NOMO-1 treated with DMSO at 0.1 percent for 48 hours (cell line): ENCODE data around the gene OSBP2.

Experiments used
- DNase-seq: peaks from one replicate; lab custom pipeline; 2025; ENCODE audit not compliant: unreplicated experiment; lab: John Stamatoyannopoulos, UW

OSBP2 gene

GRCh38 chr22:30876915-30877553 lies 182.4 kb downstream of the OSBP2 start:
- no peak for DNase-seq

DNA sequence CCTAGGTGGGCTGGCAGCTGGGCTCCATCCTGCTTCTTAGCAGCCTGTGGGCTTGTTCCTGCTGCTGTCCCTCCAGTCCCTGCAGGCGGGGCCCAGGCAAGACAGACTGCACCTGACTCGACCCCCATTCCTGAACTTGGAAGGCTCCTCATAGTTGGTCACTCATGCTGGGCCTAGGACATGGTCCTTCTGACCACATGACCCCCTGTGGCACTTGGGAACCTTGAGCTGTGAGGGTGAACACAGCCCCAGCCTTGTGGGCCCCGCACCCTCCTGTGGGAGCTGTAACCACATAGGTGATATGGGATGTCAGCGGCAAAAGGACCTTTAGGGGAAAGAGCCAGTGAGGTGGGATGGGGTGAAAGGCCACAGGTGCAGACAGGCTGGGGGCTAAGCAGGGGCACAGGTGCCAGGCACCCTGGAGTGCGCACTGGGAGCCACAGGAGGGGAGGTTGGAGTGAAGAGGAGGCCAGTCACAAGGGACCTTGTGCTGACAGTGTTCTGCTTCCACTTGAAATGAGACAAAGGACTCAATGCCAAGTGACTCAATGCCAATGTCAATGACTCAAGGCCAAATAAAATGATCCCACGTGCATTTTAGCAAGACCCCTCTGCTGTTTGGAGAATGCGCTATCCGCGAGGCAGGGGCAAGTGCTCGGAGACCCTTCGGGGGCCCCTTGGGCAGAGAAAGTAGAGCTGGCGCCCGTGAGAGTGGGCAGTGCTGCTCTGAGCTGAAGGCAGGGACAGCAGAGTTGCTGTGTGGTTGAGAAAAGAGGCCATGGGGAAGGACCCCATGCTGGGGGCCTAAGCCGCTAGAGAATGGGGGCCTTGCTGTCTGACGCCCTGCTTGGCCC lies 183.2 kb downstream of the OSBP2 start:
- DNase-seq, result no peak

- no peak for DNase-seq
Observed at GRCh38 chr22:30878516-30879414, 184.1 kb downstream of the OSBP2 start.

DNA sequence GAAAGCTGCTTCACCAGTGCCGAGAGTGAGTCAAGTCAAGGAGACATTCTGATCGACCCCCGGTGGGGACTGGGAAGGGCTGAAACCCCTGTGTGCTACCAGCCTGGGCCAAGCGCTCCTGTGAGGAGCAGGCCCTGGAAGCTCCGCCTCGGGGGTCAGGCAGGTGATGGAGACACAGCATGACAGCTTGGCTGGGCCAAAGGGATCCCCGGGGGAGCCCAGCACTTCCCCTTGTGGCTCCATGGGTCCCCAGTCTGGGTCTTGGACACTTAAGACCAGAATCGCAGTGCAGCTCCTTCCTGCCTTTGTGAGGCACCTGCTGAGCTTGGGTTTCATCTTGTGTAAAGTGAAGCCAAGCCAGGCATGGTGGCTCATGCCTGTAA lies 184.7 kb downstream of the OSBP2 start:
- DNase-seq, result no peak

DNA sequence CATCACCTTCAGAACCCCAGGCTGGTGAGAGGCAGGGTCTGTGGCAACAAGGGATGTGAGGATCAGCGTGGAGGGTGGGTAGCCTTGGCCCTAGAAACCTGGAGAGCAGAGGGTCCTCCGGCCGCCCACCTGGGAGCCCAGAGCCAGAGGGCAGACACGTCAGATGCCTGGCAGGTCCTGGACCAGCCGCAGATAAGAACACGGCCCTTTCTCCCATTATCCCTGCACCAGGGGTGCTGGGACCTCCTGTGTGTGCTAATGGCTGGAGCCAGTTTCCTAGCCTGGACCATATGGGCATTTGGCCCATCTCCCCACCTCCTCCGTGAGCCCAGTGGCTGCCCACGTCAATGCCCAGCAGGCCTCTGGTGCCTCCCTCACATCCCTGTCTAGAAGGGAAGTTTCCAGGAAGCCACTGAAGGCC lies 185.5 kb downstream of the OSBP2 start:
- DNase-seq, result no peak

DNA sequence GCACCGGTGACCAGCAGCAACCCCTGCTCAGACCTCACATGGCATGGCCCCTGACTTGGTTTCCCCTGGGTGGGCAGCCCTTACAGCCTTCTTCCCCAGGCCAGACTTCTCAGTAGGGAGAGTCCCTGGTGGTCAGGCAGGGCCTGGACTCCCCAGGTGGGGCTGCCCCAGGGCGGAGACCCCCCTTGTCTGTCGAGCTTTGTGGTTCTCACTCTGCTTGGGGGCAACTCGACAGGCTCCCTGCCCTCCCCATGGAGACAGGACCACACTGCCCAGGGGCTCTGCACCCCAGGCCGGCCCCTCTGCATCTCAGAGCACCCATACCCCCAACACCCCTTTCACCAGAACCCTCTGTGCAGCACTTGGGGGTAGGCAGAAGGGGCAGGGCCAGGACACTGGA lies 186.2 kb downstream of the OSBP2 start:
- DNase-seq, result no peak

GRCh38 chr22:30881361-30882183 lies 186.9 kb downstream of the OSBP2 start:
- DNase-seq, result no peak

GRCh38 chr22:30882184-30882717 lies 187.6 kb downstream of the OSBP2 start:
- no peak for DNase-seq

DNA sequence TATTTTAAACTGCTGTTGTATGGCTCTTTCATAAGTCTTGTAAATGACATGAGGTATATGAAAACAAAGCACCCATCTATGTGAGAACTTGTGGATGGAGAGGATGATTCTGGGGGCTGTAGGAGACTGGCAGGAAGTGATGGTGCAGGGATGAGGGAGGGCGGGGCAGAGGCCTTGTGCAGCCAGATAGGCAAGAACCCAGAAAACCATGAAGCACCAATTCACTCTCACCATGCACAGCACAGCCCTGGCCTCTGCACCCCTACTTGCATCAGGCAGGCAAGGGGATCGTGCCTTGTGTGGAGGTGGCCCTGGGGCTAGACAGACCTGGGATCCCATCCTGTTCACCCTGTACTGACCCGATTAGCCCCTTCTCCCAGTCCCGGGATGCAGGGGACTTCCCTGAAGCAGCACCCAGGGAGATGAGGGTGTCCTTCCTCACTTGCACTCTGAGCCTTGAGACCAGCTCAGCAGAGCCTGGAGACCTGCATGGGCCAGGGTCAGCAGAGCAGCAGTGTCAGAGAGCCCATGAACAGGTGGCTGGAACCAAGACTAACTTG lies 188.4 kb downstream of the OSBP2 start:
- DNase-seq, result no peak

- no peak for DNase-seq
Observed at GRCh38 chr22:30883586-30884145, 189.0 kb downstream of the OSBP2 start.

DNA sequence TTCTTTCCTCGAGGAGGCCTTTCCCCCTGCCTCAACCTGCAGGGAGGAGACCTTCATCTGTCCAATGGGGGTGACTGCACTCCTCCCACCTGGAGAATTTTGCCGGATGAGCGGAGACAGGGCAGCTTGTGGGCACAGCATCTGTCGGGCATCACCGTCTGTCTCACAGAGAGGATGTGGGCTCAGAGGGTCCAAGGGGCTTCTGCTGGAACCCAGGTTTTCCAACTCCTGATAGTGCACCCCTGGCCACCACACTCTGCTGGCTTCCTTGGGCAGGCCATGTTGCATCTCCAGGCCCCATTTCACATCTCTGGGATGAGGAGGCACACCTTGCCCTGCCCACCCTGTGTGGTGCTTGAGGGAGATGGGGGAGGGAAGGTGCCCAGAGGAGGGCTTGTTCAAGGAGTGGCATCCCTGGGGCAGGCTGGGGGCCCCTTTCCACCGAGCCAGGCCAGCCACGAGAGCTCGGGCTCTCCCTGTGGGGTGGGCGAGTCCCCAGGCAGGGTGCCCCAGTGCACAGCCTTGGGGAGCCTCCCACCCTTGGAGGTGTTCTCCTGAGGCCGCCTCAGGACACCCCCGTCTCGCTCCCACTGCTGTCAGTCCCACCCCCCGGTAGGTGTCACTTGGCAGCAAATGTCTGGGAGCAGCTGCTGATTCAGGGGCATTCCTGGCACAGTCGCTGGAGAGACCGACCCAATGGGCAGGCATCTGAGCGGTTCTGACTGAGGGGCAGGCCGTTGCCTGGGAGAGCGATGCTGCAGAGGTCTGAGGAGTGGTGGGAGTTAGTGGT lies 189.7 kb downstream of the OSBP2 start:
- no peak for DNase-seq

DNA sequence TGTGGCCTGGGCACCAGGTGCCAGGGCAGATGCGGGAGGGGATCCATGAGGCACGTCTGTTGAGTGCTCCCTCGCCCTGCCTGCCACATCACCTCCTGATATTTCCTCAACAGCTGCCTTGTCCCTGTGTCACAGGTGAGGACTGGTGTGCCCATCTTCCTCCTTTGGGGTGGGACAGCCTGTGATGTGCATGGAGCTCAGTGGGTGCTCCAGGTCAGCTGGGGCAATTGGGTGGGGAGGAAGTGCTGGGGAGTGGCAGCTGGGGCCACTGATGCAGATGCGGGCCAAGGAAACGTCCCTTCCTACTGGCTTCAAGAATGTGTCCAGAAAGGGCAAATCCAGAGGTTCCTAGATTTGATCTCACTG lies 190.3 kb downstream of the OSBP2 start:
- DNase-seq, result no peak

DNA sequence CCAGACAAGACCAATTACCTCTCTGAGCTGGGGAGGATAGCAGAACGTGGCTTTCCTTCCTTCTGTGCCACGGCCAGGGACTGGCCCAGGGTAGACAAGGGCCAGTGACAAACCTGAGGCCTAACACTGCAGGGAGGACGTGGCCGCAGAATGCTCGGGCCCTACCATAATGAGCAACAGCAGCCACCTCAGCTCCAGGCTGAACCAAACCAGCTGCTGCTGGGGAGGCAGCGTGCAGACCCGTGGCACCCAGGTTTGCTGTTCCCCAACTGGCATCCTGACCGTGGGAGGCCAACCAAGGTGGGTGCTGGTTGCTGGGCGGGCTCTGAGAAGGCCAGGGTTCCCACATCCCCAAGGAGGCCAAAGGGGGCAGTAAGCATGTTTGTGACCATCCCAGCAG lies 190.9 kb downstream of the OSBP2 start:
- DNase-seq, result no peak

DNA sequence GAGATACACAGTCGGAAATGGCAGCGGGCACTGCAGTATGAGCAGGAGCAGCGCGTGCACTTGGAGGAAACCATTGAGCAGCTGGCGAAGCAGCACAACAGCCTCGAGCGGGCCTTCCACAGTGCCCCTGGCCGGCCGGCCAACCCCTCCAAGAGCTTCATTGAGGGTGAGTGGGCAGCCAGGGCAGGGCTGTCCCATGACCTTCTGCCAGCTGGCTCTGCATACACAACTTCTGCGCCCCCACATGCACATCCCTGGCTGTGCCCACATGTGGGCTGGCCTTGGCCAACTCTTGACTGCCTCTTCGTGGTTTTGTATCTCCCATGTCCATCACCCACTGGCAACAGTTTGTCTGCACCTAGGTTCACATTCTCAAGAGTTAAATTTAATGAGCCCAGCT lies 192.8 kb downstream of the OSBP2 start:
- no peak for DNase-seq

DNA sequence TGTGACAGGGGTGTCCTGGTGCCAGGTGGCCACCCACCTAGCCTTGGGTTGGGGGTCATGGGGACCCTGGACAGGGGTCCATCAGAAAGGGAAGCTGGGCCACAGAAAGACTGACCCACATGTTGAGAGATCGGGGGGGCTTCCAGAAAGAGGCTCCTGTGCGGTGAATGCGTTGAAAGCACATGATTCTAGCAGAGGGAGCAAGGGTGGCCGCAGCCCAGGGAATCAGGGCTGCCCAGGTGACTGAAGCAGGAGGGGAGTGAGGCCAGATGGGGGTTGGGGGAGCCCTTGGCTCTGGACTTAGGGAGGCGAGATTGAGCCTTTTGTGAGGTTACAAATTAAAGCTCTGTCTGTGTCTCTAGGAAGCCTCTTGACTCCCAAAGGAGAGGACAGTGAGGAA lies 193.2 kb downstream of the OSBP2 start:
- no peak for DNase-seq

GRCh38 chr22:30889268-30889995 lies 194.8 kb downstream of the OSBP2 start:
- DNase-seq, result no peak

DNA sequence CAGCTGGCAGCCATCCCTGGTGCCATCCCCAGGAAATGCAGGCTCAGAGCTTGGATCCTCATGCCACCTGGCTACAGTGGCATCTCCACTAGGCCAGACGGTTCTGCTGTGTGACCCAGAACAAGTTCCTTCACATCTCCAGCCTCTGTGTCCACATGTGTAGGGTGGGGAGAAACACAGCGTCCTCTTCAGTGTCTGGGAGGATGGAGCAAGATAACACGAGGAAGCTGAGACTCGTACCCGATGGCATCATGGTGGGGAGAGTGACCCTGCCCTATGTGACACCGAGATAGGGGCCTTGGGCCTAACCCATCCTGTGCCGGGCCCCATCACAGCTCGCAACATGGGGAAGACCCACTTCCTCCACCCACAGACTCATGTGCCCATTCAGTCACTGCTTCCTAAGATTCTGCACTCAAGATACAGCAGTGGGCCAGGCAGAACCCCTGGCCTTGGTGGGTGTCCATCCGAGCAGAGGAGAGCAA lies 195.4 kb downstream of the OSBP2 start:
- DNase-seq, result no peak

DNA sequence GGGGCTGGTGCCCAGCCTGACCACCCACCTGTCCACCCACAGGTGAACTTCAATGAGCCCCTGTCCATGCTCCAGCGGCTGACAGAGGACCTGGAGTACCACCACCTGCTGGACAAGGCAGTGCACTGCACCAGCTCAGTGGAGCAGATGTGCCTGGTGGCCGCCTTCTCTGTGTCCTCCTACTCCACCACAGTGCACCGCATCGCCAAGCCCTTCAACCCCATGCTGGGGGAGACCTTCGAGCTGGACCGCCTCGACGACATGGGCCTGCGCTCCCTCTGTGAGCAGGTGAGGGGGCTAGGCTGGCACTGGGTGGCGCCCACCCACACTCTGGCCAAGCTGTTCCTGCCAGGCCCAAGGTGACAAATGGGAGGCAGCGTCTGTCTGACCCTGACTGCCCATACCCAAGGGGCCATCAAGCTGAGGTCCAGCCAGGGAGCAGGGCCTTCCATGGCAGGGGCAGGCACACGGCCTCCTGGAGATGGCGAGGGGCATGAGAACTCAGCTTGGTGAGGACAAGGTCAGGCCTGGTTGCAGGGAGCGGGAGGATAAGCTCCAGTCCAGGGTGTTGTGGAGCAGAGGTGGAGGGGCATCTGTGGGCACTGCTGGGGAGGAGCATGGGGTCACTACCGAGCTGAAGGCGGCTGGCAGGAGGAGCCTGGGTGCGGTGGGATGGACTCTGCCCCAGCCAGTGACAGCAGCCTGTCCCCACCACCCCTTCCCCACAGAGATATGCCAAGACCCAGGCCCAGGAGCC lies 196.2 kb downstream of the OSBP2 start:
- no peak for DNase-seq
